UCSD-AML1 (cell line): ENCODE measurements around the gene CAMTA1.
"Not testable (repeated sequence)": the region's sequence is repeated elsewhere in the genome, so short reads cannot be mapped to it uniquely, and the experiment has no call there.

Experiments used
- DNase-seq: peaks from one replicate; lab custom pipeline; 2025; ENCODE audit not compliant: unreplicated experiment; lab: John Stamatoyannopoulos, UW

Gene CAMTA1

GRCh38 chr1:7671676-7672075 is 886.4 kb downstream of the CAMTA1 start:
- DNase-seq, result no peak

GRCh38 chr1:7672864-7673263 is 887.6 kb downstream of the CAMTA1 start:
- no peak for DNase-seq

GRCh38 chr1:7674972-7675371 is 889.7 kb downstream of the CAMTA1 start:
- DNase-seq, result no peak

GRCh38 chr1:7675431-7676273 is 890.4 kb downstream of the CAMTA1 start:
- DNase-seq, result no peak

GRCh38 chr1:7676274-7676945 is 891.2 kb downstream of the CAMTA1 start:
- no peak for DNase-seq

- DNase-seq, result no peak
Observed at GRCh38 chr1:7677111-7677510, 891.9 kb downstream of the CAMTA1 start.

GRCh38 chr1:7677815-7678214 is 892.6 kb downstream of the CAMTA1 start:
- DNase-seq, result no peak

- no peak for DNase-seq
Observed at GRCh38 chr1:7678491-7679158, 893.4 kb downstream of the CAMTA1 start.

GRCh38 chr1:7679159-7679872 is 894.1 kb downstream of the CAMTA1 start:
- no peak for DNase-seq

- DNase-seq, result no peak
Observed at GRCh38 chr1:7679873-7680206, 894.6 kb downstream of the CAMTA1 start.

GRCh38 chr1:7680207-7680954 is 895.1 kb downstream of the CAMTA1 start:
- peak; percentile 42 for DNase-seq

GRCh38 chr1:7680955-7681268 is 895.7 kb downstream of the CAMTA1 start:
- DNase-seq, result no peak

- DNase-seq, result no peak
Observed at GRCh38 chr1:7681401-7681800, 896.1 kb downstream of the CAMTA1 start.

- DNase-seq, result no peak
Observed at GRCh38 chr1:7683521-7683920, 898.3 kb downstream of the CAMTA1 start.

GRCh38 chr1:7684132-7684531 is 898.9 kb downstream of the CAMTA1 start:
- no peak for DNase-seq

- no peak for DNase-seq
Observed at GRCh38 chr1:7684861-7685635, 899.8 kb downstream of the CAMTA1 start.

GRCh38 chr1:7686301-7686850 is 901.1 kb downstream of the CAMTA1 start:
- DNase-seq, result no peak

GRCh38 chr1:7687411-7687810 is 902.2 kb downstream of the CAMTA1 start:
- no peak for DNase-seq

- no peak for DNase-seq
Observed at GRCh38 chr1:7688659-7689058, 903.4 kb downstream of the CAMTA1 start.

GRCh38 chr1:7689307-7689706 is 904.1 kb downstream of the CAMTA1 start:
- DNase-seq, result not testable (repeated sequence)
